ENCODE data around the gene CCS.
"Not testable (repeated sequence)": the region's sequence is repeated elsewhere in the genome, so short reads cannot be mapped to it uniquely, and the experiment has no call there.

CCS gene

DNA sequence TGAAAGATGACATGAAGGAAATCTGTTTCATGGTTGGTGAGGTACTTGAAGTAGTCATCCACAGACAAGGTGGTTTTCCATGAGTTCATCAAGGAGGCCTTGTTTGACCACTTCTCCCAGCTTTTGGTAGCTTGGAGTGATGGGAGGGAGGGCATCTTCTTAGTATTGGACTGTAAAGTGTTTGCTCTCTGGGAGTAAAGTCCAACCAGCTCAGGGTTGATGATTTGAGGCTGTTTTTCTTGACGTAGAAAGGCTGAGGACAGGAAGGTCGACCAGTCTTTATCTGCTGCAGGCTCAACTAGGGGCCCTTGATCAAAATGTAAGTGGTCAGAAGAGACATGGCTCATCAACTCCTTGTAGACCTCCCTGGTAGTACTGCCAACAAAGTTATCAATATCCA lies 1.8 kb upstream of the CCS start:
- no peak for DNase-seq (ENCODE audit: low read depth in 2 of 2)

- DNase-seq (ENCODE audit: low read depth in 2 of 2), result no peak
Measured at GRCh38 chr11:66593303-66593635, 284 bp downstream of the CCS start.

- no peak for DNase-seq (ENCODE audit: low read depth in 2 of 2)
Measured at GRCh38 chr11:66593650-66594049, 665 bp downstream of the CCS start.

- no peak for DNase-seq (ENCODE audit: low read depth in 2 of 2)
Measured at GRCh38 chr11:66595245-66595904, 2.4 kb downstream of the CCS start.

DNA sequence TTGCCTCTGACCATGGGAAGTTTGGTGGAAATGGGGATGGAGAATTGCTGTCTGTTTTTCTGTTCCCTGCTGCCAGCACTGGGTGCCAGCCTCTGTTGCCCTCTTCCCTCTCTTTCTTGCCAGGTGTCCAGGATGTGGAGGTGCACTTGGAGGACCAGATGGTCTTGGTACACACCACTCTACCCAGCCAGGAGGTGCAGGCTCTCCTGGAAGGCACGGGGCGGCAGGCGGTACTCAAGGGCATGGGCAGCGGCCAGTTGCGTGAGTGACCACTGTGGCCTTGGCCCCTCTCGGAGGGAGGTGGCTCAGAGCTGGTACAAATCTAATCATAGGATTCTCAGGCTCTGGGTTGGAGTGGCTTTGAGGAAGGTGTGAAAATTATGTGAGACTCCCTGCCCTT lies 6.0 kb downstream of the CCS start:
- DNase-seq (ENCODE audit: low read depth in 2 of 2), result no peak

GRCh38 chr11:66600219-66600618 lies 7.2 kb downstream of the CCS start:
- no peak for DNase-seq (ENCODE audit: low read depth in 2 of 2)

GRCh38 chr11:66600631-66601233 lies 7.7 kb downstream of the CCS start:
- DNase-seq (ENCODE audit: low read depth in 2 of 2), result no peak

GRCh38 chr11:66603072-66603471 lies 10.1 kb downstream of the CCS start:
- DNase-seq (ENCODE audit: low read depth in 2 of 2), result no peak

- no peak for DNase-seq (ENCODE audit: low read depth in 2 of 2)
Measured at GRCh38 chr11:66604155-66604554, 11.2 kb downstream of the CCS start.

DNA sequence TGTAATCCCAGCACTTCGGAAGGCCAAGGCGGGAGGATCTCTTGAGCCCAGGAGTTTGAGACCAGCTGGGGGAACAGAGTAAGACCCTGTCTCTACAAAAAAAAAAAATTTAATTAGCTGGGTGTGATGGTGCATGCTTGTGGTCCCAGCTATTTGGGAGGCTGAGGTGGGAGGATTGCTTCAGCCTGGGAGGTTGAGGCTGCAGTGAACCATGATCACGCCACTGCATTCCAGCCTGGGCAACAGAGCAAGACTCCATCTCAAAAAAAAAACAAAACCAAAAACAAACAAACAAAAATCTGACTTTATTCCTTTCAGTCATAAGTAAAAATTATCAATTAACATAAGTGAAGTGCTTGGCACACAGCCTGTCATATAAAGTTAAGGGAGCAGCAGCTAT lies 13.6 kb downstream of the CCS start:
- DNase-seq (ENCODE audit: low read depth in 2 of 2), result not testable (repeated sequence)

DNA sequence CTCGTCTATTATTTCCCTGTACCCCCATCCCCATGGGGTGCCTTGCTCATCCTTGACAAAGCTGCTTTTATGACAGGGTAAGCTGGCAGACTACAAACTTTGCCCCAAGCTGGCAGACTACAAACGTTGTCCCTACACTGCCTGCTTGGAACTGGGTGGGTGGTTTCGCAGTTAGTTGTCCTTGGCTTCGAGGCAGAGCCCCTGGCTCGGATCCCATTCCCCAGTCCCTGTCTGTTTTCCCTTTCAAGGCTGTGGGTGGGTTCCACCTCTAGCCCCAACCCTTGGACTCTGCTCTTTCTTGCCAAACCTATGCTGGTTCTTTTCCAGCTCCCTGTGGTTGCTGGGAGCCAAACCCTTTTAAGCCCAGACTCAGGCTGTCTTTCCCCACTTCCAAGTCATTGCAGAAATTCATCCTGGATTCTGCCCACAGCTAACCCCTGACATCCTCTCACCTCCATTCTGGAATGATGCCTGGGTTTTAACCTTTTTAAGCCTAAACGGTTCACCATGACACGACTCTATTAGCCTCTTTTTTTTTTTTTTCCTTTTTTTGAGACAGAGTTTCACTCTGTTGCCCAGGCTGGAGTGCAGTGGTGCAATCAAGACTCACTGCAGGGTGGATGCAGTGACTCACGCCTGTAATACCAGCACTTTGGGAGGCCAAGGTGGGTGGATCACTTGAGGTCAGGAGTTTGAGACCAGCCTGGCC lies 14.3 kb downstream of the CCS start:
- DNase-seq (ENCODE audit: low read depth in 2 of 2), result no peak

DNA sequence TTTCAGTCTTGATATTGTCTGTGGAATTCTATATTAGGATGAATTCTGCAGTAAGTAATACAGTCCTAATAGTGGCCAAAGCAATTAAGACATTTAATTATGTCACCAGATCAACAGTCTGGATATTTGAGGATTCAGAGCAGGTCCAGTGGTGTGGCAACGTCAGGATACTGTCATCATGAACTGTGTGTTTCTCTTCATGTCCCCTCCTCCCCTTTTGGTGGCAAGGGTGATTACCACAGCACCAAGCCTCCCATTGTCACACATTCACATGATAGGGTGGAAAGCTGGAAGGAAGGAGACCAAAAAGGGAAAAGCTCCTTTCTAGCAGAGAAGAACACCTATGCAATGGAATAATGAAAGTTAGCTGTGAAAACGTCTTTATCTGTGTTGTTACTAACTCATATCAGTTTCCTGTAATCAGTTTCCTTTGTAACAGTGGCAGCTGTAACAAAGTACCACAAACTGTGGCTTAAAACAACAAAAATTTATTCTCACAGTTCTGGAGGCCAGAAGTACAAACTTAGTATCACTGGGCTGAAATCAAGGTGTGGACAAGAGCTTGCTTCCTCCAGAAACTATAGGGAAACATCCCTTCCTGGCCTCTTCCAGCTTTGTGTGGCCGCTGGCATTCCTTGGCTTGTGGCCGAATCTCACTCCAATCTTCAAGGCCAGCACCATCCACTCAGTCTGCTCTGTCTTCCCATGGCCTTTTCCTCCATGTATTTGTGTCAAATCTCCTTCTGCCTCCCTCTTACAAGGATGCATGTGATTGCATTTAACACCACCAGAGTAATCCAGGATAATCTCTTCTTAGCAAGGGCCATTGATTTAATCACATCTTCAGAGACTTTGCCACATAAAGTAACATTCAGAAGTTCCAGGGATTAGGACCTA lies 17.0 kb downstream of the CCS start:
- no peak for DNase-seq (ENCODE audit: low read depth in 2 of 2)

DNA sequence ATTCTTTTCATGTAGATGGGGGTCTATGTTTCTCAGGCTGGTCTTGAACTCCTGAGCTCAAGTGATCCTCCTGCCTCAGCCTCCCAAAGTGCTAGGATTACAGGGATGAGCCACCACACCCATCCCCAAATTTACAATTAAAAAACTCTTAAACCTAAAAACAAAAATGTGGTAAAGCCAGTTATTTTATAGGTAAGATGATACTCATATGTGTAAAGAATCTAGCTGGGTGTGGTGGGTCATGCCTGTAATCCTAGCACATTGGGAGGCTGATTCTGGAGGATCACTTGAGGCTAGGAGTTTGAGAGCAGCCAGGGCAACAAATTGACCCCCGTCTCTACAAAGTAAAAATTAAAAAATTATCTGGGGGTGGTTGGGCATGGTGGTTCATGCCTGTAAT lies 19.5 kb downstream of the CCS start:
- no peak for DNase-seq (ENCODE audit: low read depth in 2 of 2)

- no peak for DNase-seq (ENCODE audit: low read depth in 2 of 2)
Measured at GRCh38 chr11:66614073-66614472, 21.1 kb downstream of the CCS start.

- peak; percentile 93 to 98 for DNase-seq (ENCODE audit: low read depth in 2 of 2)
Measured at GRCh38 chr11:66616379-66617154, 23.6 kb downstream of the CCS start, which contains the start of gene RBM14. Gene RBM14 (plus strand): TSS chr11:66616630. CDS start chr11:66616721, 91 bp downstream.

DNA sequence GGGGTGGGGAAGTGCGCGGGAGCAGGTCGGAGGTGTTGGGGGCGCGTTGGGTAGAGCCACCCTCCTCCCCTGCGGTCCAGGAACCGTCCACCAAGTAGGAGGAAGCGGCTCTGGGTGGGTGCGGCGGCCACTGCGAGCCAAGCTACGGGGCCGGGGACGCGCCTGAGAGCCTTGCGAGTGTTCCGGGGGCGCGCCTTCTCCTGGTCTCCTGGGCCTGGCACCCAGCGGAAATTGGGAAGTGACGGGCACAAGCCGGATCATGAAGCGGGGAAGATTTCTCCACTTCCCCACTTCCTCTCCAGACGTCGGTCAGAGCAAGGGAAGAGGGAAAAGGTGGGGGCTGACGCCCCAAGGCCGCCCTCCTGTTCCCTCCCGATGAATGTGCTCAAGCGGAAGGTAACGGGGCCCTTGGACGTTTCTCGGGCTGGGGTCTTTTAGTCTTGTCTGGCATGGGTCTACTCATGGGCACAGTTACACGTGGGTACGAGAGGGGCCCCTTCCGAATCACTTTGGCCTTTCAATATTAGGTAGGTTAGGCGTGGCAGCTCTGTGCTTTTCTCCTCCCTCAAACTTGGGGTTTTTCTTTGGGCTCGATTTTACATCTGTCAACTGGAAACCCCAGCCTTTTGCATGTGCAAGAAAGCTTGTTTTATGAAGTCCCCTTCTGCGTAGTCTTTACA lies 24.3 kb downstream of the CCS start:
- no peak for DNase-seq (ENCODE audit: low read depth in 2 of 2)

GRCh38 chr11:66619080-66619554 lies 26.1 kb downstream of the CCS start:
- no peak for DNase-seq (ENCODE audit: low read depth in 2 of 2)

GRCh38 chr11:66624450-66624849 lies 31.5 kb downstream of the CCS start:
- DNase-seq (ENCODE audit: low read depth in 2 of 2), result no peak

- DNase-seq (ENCODE audit: low read depth in 2 of 2), result no peak
Measured at GRCh38 chr11:66625041-66625751, 32.2 kb downstream of the CCS start.

- no peak for DNase-seq (ENCODE audit: low read depth in 2 of 2)
Measured at GRCh38 chr11:66625752-66626149, 32.8 kb downstream of the CCS start.

Data from stimulated activated CD4-positive, alpha-beta T cell treated with anti-CD3 and anti-CD28 coated beads, Interleukin-4, amount 100 ng/mL, for 48 hours (primary cell).